GM19463 (cell line): ENCODE results near the gene MAP2K7.
A peak's percentile ranks its signal among the peaks of the same experiment; 100 is the strongest.
"Not testable (repeated sequence)": the region's sequence is repeated elsewhere in the genome, so short reads cannot be mapped to it uniquely, and the experiment has no call there.

Source experiments
- ATAC-seq: cut with Tn5 transposase; IDR thresholded peaks from one replicate; pipeline ENCODE4 v1.9.1; 2021; ENCODE audit warnings: mild to moderate bottlenecking, moderate library complexity; ENCODE audit not compliant: unreplicated experiment

The MAP2K7 gene

DNA sequence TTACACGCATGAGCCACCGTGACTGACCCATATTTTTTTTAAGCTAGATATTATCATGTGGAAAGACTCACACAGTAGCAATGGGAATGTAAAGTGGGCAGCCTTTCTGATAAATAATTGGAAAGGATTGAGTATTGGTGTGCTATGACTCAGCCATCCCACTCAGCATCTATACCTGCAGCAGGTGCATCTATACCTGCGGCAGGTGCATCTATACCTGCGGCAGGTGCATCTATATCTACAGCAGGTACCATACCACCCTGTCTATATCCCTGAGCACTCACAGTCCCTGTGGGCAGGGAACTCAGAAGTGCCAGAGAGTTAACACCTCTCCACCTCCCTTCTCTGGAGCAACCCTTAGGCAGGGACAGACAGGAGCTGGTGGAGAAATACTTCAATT, 20.6 kb upstream of the MAP2K7 start:
- ATAC-seq, result no peak

DNA sequence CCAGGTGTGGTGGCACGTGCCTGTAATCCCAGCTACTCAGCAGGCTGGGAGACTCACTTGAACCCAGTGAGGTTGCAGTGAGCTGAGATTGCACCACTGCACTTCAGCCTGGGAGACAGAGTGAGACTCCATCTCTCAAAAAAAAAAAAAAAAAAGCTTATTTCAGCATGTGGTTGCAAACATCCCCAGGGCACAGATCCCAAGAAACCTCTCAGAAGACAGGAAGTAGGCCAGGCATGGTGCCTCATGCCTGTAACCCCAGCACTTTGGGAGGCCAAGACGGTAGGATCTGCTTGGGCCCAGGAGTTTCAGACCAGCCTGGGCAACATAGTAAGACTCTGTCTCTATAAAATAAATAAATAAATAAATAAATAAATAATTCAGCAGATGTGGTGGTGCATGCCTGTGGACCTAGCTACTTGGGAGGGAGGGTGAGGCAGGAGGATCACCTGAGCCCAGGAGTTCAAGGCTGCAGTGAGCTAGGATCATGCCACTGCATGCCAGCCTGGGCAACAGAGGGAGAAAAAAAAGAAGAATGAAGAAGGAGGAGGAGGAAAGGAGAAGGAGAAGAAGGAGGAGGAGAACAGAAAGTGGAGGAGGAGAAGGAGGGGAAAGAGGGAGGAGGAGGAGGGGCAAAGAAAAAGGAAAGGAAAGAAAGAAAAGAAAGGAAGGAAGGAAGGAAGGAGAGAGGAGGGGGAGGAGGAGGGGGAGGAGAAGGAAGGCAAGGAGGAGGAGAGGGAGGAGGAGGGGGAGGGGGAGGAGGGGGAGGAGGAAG, 19.7 kb upstream of the MAP2K7 start:
- no peak for ATAC-seq

DNA sequence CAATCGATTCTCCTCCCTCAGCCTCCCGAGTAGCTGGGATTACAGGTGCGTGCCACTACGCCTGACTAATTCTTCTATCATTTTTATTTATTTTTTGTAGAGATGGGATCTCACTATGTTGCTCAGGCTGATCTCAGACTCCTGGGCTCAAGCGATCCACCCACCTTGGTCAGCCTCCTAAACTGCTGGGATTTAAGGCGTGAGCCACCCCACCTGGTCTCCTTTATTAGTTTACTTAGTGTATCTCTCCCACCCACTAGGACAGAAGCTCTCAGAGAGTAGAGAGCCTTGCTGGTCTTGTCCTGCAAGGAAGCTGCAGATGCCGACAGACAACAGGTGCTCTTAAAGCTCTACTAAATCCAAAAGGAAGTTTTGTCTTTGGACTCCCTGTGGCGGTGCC, 17.9 kb upstream of the MAP2K7 start:
- ATAC-seq, result no peak

DNA sequence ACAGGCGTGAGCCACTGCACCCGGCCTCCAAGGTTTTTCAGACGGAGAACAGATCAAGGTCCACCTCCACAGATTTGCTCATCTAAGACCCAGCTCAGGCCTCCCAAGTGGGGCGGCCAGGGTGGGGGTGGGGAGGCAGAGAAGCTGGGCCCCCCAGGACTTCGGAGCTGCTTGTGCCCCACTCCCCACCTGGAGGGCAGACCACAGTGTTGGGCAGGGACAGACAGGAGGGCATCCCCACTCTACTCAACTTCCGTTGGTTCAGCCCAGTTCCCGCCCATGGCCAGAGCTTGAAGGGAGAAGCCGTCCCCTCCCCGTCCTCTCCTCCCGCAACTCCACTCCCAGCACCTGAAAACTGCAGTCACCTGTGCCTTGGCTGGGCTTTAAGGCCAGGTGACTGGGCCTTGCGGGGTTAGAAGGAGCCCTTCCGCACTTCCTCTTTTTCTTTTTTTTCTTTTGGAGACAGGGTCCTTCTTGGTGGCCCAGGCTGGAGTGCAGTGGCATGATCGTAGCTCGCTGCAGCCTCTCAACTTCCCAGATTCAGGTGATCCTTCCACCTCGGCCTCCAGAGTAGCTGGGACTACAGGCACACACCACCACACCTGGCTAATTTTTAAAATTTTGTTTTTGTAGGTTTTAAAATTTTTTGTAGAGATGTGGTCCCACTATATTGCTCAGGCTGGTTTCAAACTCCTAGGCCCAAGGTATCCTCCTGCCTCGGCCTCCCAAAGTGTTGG, 16.1 kb upstream of the MAP2K7 start:
- no peak for ATAC-seq

DNA sequence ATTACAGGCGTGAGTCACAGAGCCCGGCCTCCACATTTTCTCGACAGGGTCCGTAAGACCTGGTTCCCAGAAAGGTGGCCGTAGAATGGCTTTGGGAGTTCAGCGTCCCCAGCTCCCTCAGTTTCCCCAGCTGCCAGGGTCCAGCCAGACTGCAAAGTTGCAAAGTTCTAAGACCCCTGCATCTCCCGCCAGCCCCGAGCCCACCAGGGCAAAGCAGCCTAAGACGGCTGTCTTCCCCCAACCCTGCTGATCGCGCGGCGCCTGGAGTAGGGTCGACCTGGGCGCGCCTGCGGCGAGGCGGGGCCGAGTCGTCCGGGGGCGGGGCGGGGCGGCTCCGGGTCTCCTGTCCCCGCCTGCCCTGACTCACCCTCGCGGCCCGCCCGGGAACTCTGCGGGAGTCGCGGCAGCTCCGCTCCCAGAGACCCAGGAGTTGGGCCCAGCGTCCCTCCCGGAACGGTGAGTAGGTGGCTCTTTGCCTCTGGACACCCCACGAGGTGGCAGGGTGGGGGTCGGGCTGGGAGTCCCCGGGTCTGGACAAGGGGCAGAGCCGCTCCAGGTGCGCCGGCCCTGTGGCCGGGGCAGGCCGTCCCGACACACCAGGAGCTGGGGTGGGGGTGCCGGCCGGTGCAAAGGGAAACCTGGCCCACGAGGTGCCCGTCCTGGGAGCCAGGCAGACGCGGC, 15.4 kb upstream of the MAP2K7 start, which contains the start of gene LRRC8E:
TSS of gene LRRC8E (plus strand) at position 366 of the 681 bp plus-strand sequence. CDS start 7,094 bp downstream, outside the sequence.
- no peak for ATAC-seq

DNA sequence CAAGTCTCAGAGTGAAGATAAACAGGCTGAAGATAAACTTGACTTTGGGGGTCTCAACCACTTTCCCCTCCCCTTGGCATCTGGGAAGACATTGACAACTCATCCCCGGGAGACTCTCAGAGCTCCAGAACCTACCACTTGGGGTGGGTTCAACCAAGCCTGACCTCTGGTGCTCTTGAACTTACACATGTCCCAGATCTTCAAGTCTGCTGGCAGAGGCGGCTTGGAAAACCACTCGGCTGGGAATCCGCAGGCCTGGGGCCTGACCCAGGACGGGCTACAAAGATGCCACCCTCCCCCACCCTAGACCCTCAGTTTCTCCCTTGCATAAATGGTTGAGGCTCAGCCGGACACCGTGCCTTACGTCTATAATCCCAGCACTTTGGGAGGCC, 14.9 kb upstream of the MAP2K7 start:
- no peak for ATAC-seq

DNA sequence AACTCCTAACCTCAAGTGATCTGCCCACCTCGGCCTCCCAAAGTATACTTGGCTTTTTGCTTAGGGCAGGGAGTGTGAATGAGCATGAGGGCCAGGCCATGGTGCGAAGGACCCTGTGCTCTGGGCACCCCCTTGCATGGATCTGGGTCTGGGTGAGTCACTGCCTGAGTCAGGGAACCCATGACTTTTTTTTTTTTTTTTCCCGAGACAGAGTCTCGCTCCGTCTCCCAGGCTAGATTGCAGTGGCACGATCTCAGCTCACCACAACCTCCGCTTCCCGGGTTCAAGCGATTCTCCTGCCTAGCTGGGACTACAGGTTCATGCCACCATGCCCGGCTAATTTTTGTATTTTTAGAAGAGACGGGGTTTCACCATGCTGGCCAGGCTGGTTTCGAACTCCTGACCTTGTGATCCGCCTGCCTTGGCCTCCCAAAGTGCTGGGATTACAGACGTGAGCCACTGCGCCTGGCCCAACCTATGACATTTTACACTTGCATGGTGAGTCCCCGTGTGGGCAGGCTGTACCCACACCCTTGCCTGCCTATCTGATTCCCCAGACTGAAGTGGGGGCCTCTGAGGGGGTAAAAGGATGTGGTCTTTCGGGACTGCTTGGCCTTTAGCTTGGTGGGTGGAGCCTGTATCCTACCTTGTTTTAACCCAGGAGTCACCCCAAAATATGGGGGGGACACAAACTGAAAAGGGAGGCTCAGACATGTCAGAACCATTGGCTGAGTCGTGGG, 10.1 kb upstream of the MAP2K7 start:
- ATAC-seq, result not testable (repeated sequence)

DNA sequence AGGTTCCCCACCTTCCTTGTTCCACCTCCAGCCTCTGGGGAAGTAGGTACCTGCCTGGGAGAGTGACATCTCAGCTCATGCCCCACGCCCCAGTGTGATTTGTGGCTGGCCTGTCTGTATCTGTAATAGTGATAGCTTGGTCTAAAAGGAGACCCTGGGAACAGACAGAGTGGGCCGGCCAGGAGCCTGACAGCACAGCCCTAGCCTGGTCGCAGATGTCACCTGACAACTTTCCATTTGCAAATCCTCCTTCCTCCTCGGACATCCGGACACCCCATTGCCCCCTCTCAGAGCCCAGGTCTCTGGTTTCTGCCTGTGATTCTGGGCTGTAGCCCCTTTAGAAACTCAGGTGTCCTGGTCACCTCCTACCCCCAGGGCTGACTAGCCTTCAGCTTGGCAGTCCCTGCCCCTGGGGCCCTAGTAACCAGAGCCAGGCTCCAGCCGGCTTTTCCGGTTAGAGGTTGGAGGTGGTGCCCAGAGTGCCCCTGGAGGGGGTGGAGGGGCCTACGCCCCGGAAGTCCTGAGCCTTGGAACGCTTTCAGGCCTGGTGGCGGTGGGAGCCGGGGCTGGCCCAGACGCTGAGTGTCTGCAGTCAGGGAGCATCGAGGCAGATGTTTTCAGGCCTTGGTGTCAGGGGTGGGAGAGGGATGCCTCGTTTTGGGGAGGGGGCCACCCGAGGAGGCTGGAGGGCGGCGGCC, 8.9 kb upstream of the MAP2K7 start:
- no peak for ATAC-seq

DNA sequence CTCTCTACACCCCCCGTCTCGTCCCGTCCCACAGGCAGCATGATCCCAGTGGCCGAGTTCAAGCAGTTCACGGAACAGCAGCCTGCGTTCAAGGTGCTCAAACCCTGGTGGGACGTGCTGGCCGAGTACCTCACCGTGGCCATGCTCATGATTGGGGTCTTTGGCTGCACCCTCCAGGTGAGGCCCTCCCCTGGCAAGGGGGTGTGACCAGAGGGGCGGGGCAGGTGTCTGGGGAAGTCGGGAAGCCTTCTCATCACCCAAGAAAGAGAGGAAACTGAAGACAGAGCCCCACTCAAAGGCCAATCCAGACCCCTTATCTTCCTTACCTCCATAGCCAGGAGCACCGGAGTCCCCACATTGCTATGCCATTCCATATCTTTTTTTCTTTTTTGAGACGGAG, 8.1 kb upstream of the MAP2K7 start:
- no peak for ATAC-seq

DNA sequence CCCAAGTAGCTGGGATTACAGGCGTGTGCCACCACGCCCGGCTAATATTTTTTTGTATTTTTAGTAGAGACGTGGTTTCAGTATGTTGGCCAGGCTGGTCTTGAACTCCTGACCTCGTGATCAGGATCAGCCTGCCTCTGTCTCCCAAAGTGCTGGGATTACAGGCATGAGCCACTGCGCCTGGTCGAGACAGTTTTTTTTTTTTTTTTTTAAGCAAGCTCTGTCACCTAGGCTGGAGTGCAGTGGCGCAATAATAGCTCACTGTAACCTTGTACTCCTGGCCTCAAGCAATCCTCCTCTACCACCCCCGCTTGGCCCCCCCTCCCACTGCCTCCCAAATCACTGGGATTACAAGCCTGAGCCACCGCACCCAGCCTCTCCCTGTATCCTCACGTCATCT, 6.4 kb upstream of the MAP2K7 start:
- no peak for ATAC-seq

DNA sequence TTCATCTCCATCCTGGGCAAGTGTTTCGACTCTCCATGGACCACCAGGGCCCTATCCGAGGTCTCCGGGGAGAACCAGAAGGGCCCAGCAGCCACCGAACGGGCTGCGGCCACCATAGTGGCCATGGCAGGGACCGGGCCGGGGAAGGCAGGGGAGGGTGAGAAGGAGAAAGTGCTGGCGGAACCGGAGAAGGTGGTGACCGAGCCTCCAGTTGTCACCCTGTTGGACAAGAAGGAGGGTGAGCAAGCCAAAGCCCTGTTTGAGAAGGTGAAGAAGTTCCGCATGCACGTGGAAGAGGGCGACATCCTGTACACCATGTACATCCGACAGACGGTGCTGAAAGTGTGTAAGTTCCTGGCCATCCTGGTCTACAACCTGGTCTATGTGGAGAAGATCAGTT, 4.7 kb upstream of the MAP2K7 start:
- ATAC-seq, result no peak

DNA sequence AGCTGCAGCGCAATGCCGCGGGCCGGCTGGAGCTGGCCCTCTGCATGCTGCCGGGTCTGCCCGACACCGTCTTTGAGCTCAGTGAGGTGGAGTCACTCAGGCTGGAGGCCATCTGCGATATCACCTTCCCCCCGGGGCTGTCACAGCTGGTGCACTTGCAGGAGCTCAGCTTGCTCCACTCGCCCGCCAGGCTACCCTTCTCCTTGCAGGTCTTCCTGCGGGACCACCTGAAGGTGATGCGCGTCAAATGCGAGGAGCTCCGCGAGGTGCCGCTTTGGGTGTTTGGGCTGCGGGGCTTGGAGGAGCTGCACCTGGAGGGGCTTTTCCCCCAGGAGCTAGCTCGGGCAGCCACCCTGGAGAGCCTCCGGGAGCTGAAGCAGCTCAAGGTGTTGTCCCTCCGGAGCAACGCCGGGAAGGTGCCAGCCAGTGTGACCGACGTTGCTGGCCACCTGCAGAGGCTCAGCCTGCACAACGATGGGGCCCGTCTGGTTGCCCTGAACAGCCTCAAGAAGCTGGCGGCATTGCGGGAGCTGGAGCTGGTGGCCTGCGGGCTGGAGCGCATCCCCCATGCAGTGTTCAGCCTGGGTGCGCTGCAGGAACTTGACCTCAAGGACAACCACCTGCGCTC, 3.8 kb upstream of the MAP2K7 start:
- no peak for ATAC-seq

DNA sequence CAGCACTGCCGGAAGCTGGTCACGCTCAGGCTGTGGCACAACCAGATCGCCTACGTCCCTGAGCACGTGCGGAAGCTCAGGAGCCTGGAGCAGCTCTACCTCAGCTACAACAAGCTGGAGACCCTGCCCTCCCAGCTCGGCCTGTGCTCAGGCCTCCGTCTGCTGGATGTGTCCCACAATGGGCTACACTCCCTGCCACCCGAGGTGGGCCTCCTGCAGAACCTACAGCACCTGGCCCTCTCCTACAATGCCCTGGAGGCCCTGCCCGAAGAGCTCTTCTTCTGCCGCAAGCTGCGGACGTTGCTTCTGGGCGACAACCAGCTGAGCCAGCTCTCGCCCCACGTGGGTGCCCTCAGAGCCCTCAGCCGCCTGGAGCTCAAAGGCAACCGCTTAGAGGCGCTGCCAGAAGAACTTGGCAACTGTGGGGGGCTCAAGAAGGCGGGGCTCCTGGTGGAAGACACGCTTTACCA, 3.2 kb upstream of the MAP2K7 start:
- no peak for ATAC-seq

DNA sequence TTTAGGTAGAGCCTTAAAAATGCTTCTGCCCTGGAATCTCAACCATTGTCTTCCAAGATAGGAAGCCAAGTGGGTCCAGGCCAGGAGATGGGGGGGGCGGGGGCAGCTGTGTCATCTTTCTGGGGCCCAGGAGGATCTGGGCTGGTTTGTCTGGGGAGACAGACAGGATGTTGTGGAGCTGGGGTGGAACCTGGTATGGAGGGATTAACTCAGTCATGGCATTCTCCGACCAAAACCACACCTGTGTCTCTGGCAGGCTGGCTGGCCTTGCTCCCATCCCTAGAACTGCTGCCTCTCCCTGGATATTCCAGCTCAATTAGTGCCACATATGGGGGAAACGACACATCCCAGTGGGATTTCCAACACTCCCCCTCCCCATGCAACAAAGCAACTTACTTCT, 2.7 kb upstream of the MAP2K7 start:
- ATAC-seq, result no peak

DNA sequence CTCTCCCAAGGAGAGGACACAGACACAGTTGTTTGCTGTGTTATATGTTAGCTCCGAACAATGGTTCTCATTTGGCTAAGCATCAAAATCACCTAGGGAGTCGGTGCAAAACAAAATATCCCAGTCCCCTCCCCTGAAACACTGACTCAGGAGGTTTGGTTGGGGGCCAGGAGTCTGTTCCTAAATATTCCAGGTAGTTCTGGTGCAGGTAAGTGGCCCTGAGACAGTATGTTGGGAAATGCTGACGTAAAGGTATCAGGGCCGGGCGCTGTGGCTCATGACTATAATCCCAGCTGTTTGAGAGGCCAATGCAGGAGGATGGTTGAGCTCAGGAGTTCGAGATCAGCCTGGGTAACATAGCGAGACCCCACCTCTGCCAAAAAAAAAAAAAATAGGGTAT, 2.3 kb upstream of the MAP2K7 start:
- no peak for ATAC-seq

DNA sequence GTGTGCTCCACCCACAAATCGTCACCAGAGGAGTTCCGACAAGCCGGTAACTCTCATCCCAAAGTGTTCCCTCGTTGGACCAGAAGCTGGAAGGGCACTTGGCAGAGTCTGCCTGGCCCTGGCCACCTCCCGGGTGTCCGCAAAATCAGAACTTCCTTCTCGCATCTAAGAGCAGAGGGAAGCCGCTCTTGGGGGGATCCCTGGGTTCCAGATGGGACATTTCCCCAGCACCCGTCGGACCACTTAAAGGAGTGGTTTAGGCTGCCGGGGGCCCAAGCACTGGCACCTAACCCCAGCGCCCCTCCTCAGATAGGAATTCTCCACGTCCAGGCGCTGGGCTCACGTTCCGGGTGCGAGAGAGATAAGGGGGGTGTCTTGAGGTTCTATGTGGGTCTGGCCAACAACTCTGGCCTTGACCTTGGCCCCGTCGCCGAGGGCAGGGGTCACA, 857 bp upstream of the MAP2K7 start:
- ATAC-seq, result no peak

DNA sequence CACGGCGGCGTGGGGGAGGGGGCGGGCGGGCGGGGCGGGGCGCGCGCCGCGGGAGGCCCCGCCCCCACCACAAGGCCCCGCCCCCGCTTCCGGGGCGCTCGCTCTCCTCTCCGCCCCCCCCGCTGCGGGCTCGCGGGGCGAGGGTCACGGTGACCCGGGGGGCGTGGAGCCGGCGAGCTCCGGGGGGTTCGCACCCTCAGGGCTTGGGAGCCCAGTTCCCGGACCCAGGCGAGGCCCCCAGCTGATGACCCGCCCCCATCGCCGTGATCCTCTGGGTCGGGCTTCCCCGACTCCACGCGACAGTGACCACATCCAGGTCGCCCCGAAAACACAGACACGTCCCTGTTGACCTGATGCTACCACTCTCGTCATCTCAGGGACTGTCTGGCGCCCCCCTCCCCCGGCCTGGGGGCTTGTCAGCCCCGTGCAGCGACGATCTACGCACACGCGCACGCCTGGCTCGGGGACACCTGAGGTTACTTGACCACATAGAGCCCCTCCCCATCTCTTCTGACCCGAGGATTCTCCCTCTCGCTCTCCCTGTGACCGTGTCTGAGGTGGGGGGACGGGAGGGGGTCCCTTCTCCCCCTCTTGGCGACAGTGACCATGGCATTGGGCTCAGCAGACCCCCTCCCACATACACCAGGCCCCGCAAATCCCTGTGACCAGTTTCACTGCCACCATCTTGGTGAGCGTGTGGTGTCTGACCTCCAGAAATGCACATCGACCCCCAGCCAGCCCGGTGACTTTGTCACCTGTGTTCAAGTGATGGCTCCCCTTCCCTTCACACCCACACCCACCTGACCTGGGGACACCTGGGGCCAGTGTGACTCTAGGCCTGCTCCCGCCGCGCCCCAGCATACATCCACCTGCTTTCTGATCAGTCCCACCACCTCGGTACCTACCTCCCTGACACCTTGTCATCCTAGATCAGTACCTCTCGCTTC, 670 bp downstream of the MAP2K7 start:
- ATAC-seq, result peak; percentile 13

DNA sequence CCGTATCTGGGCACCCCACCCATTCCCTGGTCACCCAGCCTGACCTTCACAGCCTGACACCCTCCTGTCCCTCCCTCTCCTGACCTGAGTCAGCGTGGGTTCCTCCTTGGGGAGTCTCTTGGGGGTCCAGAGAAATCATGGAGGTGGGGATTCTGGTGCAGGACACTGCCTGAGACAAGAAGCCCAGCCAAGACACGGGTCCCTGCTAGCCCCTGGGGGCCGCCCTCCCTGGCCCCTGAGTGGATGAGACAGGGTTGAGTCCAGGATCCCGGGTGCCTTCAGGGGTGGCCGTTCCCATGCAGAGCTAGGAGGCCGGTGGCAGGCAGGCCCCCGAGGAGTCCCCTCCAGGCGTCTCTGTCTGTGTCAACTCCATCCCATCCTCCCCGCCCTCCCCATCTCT, 1.6 kb downstream of the MAP2K7 start:
- ATAC-seq, result no peak

DNA sequence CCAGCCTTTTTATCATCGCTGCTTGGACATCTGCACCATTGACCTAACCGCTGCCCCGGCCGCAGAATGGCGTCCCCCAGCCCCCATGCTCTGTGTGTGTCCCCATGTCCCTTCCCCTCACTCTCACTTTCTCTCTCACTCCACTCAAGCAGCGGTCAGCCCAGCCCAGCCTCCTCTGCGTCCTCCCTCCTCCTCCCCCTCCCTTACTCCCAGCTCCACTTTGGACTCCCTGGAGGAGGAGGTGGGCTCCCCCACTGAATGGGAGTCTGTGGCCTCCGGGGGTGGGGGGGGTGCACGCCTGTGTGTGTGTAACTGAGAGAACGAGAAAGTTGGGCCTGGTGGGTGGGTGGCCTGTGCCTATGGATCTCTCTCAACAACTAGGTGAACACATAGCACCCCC, 2.2 kb downstream of the MAP2K7 start:
- ATAC-seq, result no peak
